Caco-2 (cell line): Measurements from ENCODE around the gene SLC52A3. TPM values are rescaled to one million over a fixed set of nuclear protein-coding genes. Genes with fewer than 3 reads are reported as not detected.

Source experiments
- BruUV-seq: library from RNA; stranded (reverse); fragments of 400-500 nt; replicated peaks from 2 replicates; lab custom pipeline; 2021; lab: Mats Ljungman, UMichigan
- CTCF ChIA-PET: fragments of 300-600 bp; sonication (Branson Sonifier 250); formaldehyde crosslinking; loops from one replicate; lab custom pipeline; 2022; ENCODE audit warnings: antibody characterized with exemption; lab: Charles Lee
- POLR2A ChIA-PET: fragments of 300-600 bp; sonication (Branson Sonifier 250); formaldehyde crosslinking; loops from one replicate; lab custom pipeline; 2022; ENCODE audit warnings: antibody characterized with exemption; lab: Charles Lee
- DNase-seq, 2 experiments: peaks; one replicate each; pipeline versions ENCODE4 v3.0.0 to v3.0.0-alpha.2; 2020 to 2022
- H3K27me3 ChIP-seq: replicated peaks from 2 replicates; pipeline ENCODE4 v1.6.0; 2011; ENCODE audit warnings: low read length; ENCODE audit not compliant: control insufficient read depth, insufficient read depth
- H3K36me3 ChIP-seq: 2 replicates; pipeline ENCODE4 v1.5.1; 2011; ENCODE audit warnings: low read length; ENCODE audit not compliant: control insufficient read depth, insufficient read depth
- H3K4me1 ChIP-seq: fragments of 250-450 bp; sonication (Bioruptor Pico); 2 replicates; pipeline ENCODE4 v1.5.1; 2020; ENCODE audit warnings: mild to moderate bottlenecking
- H3K4me3 ChIP-seq: 2 replicates; pipeline ENCODE4 v1.5.1; 2011; ENCODE audit warnings: low read depth, mild to moderate bottlenecking, control low read depth, low read length
- H3K9me3 ChIP-seq: fragments of 250-450 bp; sonication (Bioruptor Pico); 2 replicates; pipeline ENCODE4 v1.5.1; 2020; ENCODE audit warnings: mild to moderate bottlenecking, moderate library complexity
- H3K27ac Mint-ChIP-seq: one replicate; pipeline ENCODE4 v1.8.0; 2022; ENCODE audit warnings: mixed read lengths; ENCODE audit not compliant: unreplicated experiment
- H3K27me3 Mint-ChIP-seq: one replicate; pipeline ENCODE4 v1.8.0; 2022; ENCODE audit warnings: mixed read lengths; ENCODE audit not compliant: insufficient read depth, unreplicated experiment
- H3K36me3 Mint-ChIP-seq: one replicate; pipeline ENCODE4 v1.8.0; 2022; ENCODE audit warnings: mild to moderate bottlenecking, mixed read lengths; ENCODE audit not compliant: insufficient read depth, unreplicated experiment
- H3K4me1 Mint-ChIP-seq: one replicate; pipeline ENCODE4 v1.8.0; 2022; ENCODE audit warnings: low read depth, mixed read lengths; ENCODE audit not compliant: unreplicated experiment
- H3K4me3 Mint-ChIP-seq: one replicate; pipeline ENCODE4 v1.8.0; 2022; ENCODE audit warnings: mild to moderate bottlenecking, moderate library complexity, mixed read lengths; ENCODE audit not compliant: unreplicated experiment
- H3K9me3 Mint-ChIP-seq: one replicate; pipeline ENCODE4 v1.8.0; 2022; ENCODE audit warnings: mixed read lengths; ENCODE audit not compliant: unreplicated experiment
- intact Hi-C: fragments of 100-400 bp; cut with micrococcal nuclease; formaldehyde crosslinking; loops from one replicate; pipeline ENCODE4 v1.10.0; 2022; ENCODE audit not compliant: unreplicated experiment
- total RNA-seq: library from RNA; stranded (reverse); gene quantifications from 2 replicates; pipeline ENCODE4 v1.2.3, GENCODE V29; 2022
- TF ChIP-seq, protein P1 (sequence below), 2 experiments: fragments of 200-600 bp in 1 of 2; IDR thresholded peaks; 1 replicate in 1 of 2; 2 replicates in 1 of 2; pipeline versions ENCODE4 v1.5.1 to v1.8.0; 2011 to 2022; ENCODE audit warnings: antibody characterized with exemption in 1 of 2, control low read depth in 1 of 2, inconsistent platforms in 1 of 2, low read depth in 1 of 2, low read length in 1 of 2, mild to moderate bottlenecking in 1 of 2, moderate library complexity in 1 of 2; ENCODE audit not compliant: insufficient read depth in 1 of 2, severe bottlenecking in 1 of 2, unreplicated experiment in 1 of 2

SLC52A3 gene
- total RNA-seq, 1 experiment from 2014 or later = 0.50 TPM

DNA sequence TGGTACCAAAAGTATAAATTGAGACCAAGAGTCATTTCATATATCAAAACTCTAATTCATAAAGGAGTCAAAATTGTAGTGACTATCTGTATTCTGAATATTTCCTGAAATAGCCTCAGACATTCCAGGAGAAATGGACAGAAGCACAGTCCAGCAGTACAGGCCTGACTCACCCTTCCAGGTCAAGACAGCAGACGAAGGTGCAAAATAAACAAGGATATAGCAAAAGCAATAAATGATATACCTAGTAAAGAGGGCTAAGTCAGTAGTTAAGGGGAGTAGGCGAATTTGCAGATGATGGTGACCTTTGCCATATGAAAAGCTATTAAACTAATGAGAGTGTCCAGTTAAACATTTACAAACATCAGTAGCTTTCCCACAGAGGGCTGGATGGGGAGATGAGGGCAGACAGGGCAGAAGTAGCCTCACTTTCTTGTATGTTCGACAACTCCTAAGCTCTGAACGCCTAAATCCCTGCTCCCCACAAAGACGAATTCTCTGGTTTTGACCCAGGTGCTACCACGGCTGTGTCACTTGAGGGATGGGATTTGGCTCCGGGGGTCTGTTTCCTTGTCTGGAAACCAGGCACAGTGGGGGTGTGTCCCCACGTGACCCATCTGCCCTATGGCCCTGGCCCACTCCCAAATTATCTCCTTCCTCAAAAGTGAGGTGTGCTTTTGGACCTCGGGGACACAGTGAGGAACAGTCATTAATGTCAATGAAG, 3.6 kb upstream of the SLC52A3 start:
- POLR2A ChIA-PET = no interaction called here
- no peak overlapping the region for H3K27ac Mint-ChIP-seq
- no peak overlapping the region for H3K4me3 ChIP-seq
- peaks cover 4% of the 10 kb centered on the region for H3K36me3 Mint-ChIP-seq
- CTCF ChIA-PET = no interaction called here
- H3K9me3 ChIP-seq = no peaks in the 10 kb centered on the region
- H3K36me3 ChIP-seq = no peaks in the 10 kb centered on the region
- peaks cover 14% of the 10 kb centered on the region for H3K4me1 Mint-ChIP-seq
- no peak for DNase-seq
- no peaks in the 10 kb centered on the region for H3K27me3 ChIP-seq
- no peaks in the 10 kb centered on the region for H3K9me3 Mint-ChIP-seq
- intact Hi-C loops = no loop called here
- H3K27me3 Mint-ChIP-seq = peaks cover 4% of the 10 kb centered on the region
- TF ChIP-seq, protein P1, sequence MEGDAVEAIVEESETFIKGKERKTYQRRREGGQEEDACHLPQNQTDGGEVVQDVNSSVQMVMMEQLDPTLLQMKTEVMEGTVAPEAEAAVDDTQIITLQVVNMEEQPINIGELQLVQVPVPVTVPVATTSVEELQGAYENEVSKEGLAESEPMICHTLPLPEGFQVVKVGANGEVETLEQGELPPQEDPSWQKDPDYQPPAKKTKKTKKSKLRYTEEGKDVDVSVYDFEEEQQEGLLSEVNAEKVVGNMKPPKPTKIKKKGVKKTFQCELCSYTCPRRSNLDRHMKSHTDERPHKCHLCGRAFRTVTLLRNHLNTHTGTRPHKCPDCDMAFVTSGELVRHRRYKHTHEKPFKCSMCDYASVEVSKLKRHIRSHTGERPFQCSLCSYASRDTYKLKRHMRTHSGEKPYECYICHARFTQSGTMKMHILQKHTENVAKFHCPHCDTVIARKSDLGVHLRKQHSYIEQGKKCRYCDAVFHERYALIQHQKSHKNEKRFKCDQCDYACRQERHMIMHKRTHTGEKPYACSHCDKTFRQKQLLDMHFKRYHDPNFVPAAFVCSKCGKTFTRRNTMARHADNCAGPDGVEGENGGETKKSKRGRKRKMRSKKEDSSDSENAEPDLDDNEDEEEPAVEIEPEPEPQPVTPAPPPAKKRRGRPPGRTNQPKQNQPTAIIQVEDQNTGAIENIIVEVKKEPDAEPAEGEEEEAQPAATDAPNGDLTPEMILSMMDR (IDR thresholded peaks at IDR 0.05; ENCODE audit: insufficient read depth in 1 of 2, low read depth in 1 of 2, low read length in 1 of 2, severe bottlenecking in 1 of 2, unreplicated experiment in 1 of 2) = no peak
- BruUV-seq = no TSS peak
- peaks cover 11% of the 10 kb centered on the region; the same call in 1 of the 2 replicates for H3K4me1 ChIP-seq
- H3K4me3 Mint-ChIP-seq = no peak overlapping the region

DNA sequence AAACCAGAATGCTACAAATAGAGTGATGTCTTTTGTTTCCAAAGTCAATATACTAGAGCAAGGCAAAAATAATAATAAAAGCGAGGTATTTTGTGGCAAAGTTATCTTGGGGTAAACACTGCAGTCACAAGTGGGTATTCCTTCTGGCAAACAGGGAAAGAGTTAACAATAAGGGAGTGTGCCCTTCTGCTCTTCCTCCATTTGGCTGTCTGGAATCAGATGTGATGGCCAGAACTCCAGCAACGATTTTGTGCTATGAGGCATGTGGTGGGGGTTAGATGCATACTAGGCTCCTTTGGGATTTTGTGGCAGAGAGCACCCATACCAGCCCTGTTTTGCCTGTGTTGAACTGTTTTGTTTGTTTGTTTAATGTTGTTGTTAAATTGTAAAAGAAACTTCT, 2.4 kb upstream of the SLC52A3 start:
- BruUV-seq = no TSS peak
- Mint-ChIP-seq H3K27me3 (peaks cover 4% of the 10 kb centered on the region), H3K27ac (no peak overlapping the region), H3K4me3 (no peak overlapping the region), H3K36me3 (peaks cover 4% of the 10 kb centered on the region), H3K4me1 (peaks cover 14% of the 10 kb centered on the region), H3K9me3 (no peaks in the 10 kb centered on the region)
- intact Hi-C loops = no loop called here
- ChIA-PET POLR2A (no interaction called here), CTCF (no interaction called here)
- Histone ChIP-seq H3K4me1 (peaks cover 4% of the 10 kb centered on the region; the same call in 1 of the 2 replicates), H3K4me3 (no peak overlapping the region), H3K36me3 (no peaks in the 10 kb centered on the region), H3K27me3 (no peaks in the 10 kb centered on the region), H3K9me3 (no peaks in the 10 kb centered on the region)
- TF ChIP-seq, protein P1 (IDR thresholded peaks at IDR 0.05; ENCODE audit: insufficient read depth in 1 of 2, low read depth in 1 of 2, low read length in 1 of 2, severe bottlenecking in 1 of 2, unreplicated experiment in 1 of 2) = no peak
- no peak for DNase-seq

DNA sequence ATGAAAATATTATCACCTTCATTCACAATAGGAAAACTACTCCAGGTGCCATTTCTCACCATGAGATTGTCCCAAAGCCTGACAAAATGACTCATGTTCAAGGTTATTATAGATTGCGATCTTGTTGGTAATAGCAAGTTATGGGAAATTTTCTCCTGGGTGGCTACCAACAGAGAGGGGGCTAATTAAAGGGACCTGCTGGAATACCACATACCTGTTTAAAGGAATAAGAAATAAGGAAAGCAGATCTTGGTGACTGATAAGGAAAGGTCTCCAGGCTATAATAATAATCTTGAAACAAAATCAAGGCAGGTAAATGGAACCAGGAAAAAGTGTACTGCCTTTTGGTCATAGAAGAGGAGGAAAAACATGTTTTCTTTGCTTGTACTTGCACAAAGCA, 1.4 kb downstream of the SLC52A3 start:
- ChIA-PET CTCF (no interaction called here), POLR2A (no interaction called here)
- Histone ChIP-seq H3K9me3 (no peaks in the 10 kb centered on the region), H3K4me1 (no peaks in the 10 kb centered on the region), H3K4me3 (no peak overlapping the region), H3K36me3 (no peaks in the 10 kb centered on the region), H3K27me3 (no peaks in the 10 kb centered on the region)
- no TSS peak for BruUV-seq
- TF ChIP-seq, protein P1 (IDR thresholded peaks at IDR 0.05; ENCODE audit: insufficient read depth in 1 of 2, low read depth in 1 of 2, low read length in 1 of 2, severe bottlenecking in 1 of 2, unreplicated experiment in 1 of 2) = no peak
- Mint-ChIP-seq H3K27ac (no peak overlapping the region), H3K27me3 (no peaks in the 10 kb centered on the region), H3K4me3 (no peak overlapping the region), H3K36me3 (no peaks in the 10 kb centered on the region), H3K9me3 (no peaks in the 10 kb centered on the region), H3K4me1 (peaks cover 5% of the 10 kb centered on the region)
- no peak for DNase-seq
- intact Hi-C loops = no loop called here
